ENCODE measurements around the gene MINDY3.

Gene MINDY3

DNA sequence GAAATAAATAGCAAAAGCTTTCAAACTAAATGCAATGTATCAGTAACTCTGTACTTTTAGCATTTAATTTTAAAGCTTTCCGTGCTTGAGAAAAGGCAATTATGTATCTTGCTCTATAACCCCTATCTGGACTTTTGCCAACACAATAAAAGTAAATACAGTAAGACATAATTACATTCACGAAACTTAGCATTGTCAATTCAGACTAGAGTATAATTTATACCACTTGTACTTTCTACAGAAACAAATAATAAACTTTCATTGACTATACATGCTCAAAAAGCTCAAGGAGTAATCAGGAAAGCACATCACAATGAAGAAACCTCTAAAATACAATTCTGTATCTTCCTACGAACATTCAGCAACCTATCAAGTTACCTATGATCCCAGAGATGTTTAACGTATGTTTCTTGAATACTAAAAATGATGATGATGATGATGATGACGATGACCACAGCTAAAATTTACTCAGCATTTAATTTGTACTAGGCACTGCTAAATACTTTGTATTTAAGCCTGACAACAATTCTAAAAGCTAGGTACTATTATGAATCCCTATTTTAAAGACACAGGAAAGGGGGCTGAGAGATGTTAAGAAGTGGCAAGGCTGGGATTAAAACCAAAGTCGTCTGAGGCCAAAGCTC, 44.9 kb downstream of the MINDY3 start:
- no peaks in the 10 kb centered on the region for H3K27me3 ChIP-seq (ENCODE audit: control insufficient read depth in 5 of 5, insufficient read depth in 4 of 5, low read length in 5 of 5)

DNA sequence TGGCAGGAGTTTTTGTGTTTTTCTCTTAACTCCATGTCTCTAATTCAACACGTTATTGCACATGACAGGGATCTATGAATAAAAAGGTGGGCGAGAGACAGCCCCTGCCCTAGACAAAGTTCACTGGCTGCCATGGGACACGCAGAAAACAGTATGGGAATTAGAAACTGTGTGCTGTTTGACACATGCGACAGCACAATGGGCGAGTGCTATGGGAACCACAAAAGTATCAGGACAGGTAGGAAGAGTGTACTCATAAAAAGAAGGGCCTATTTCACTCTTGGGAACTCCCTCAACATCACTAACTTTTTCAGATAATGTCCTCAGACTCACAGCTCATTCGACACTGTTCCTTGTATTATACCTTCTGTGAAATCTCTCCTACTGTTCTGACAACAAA, 45.7 kb downstream of the MINDY3 start:
- H3K4me1 ChIP-seq (ENCODE audit: control insufficient read depth in 5 of 5, insufficient read depth in 5 of 5, low read length in 5 of 5) = peaks cover 0 to 8% (median 0%) of the 10 kb centered on the region in 5 donors
- H3K4me3 ChIP-seq (ENCODE audit: low read depth in 1 of 5, low read length in 5 of 5) = no peak overlapping the region
- H3K27me3 ChIP-seq (ENCODE audit: control insufficient read depth in 5 of 5, insufficient read depth in 4 of 5, low read length in 5 of 5) = no peaks in the 10 kb centered on the region
- no peak overlapping the region for H3K9ac ChIP-seq (ENCODE audit: low read length in 5 of 5)
- H3K9me3 ChIP-seq (ENCODE audit: control insufficient read depth in 5 of 5, low read length in 5 of 5) = no peaks in the 10 kb centered on the region
- no peak overlapping the region for H3K27ac ChIP-seq (ENCODE audit: low read depth, low read length)
- H3K36me3 ChIP-seq (ENCODE audit: control insufficient read depth in 5 of 5, insufficient read depth in 5 of 5, low read length in 5 of 5) = peaks cover 2 to 20% (median 11%) of the 10 kb centered on the region in 5 donors

More for the DNA sequence above, 44.9 kb downstream of the MINDY3 start:
- H3K27ac ChIP-seq (ENCODE audit: low read depth, low read length) = no peak overlapping the region
- peaks cover 6 to 20% (median 15%) of the 10 kb centered on the region in 5 donors for H3K36me3 ChIP-seq (ENCODE audit: control insufficient read depth in 5 of 5, insufficient read depth in 5 of 5, low read length in 5 of 5)
- H3K9ac ChIP-seq (ENCODE audit: low read length in 5 of 5) = no peak overlapping the region
- H3K4me1 ChIP-seq (ENCODE audit: control insufficient read depth in 5 of 5, insufficient read depth in 5 of 5, low read length in 5 of 5) = peaks cover 0 to 8% (median 0%) of the 10 kb centered on the region in 5 donors
- no peaks in the 10 kb centered on the region for H3K9me3 ChIP-seq (ENCODE audit: control insufficient read depth in 5 of 5, low read length in 5 of 5)
- H3K4me3 ChIP-seq (ENCODE audit: low read depth in 1 of 5, low read length in 5 of 5) = no peak overlapping the region

DNA sequence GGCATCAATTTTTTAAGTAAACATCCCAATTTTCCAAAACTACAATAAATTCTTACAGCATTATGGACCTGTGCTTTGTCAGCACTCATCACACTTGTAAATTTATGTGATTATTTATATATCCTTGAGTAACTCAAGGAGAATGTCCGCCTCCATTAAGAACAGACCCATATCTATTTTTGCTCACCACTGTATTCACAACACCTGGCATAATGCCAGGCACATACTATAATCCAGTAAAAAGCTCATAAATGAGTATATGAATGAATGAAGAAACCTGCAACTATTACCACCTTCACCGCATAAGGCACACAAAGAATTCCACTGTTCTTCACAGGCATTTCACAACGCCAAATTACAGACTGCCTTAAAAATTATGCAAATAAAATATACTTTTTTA, 46.9 kb downstream of the MINDY3 start:
- no peak overlapping the region for H3K9ac ChIP-seq (ENCODE audit: low read length in 5 of 5)
- H3K9me3 ChIP-seq (ENCODE audit: control insufficient read depth in 5 of 5, low read length in 5 of 5) = no peaks in the 10 kb centered on the region

DNA sequence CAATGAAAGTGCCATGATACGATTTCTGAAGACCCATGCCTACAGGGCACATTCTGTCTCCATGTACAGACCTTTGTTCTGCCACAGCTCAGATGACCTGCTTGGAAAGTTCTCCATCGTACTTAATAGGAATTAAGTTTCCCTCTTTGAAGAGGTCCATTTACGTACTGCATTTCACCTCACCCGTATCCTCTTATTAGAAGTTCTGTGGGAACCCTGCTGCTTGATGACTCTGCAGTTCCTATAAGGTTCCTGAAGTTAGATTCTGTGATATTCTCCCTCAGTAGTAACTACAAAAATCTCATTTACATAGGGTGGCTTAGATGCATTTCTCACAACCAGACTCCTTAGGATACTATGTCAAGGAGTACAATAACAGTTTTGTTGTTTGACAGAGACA, 50.9 kb downstream of the MINDY3 start:
- no peak overlapping the region for H3K27ac ChIP-seq (ENCODE audit: low read depth, low read length)
- H3K9ac ChIP-seq (ENCODE audit: low read length in 5 of 5) = no peak overlapping the region
- no peaks in the 10 kb centered on the region for H3K9me3 ChIP-seq (ENCODE audit: control insufficient read depth in 5 of 5, low read length in 5 of 5)
- H3K36me3 ChIP-seq (ENCODE audit: control insufficient read depth in 5 of 5, insufficient read depth in 5 of 5, low read length in 5 of 5) = peaks cover 17 to 38% (median 22%) of the 10 kb centered on the region in 5 donors
- H3K27me3 ChIP-seq (ENCODE audit: control insufficient read depth in 5 of 5, insufficient read depth in 4 of 5, low read length in 5 of 5) = no peaks in the 10 kb centered on the region
- peaks cover 0 to under 1% (median 0%) of the 10 kb centered on the region in 5 donors for H3K4me1 ChIP-seq (ENCODE audit: control insufficient read depth in 5 of 5, insufficient read depth in 5 of 5, low read length in 5 of 5)
- H3K4me3 ChIP-seq (ENCODE audit: low read depth in 1 of 5, low read length in 5 of 5) = no peak overlapping the region

More for the DNA sequence above, 46.9 kb downstream of the MINDY3 start:
- H3K27me3 ChIP-seq (ENCODE audit: control insufficient read depth in 5 of 5, insufficient read depth in 4 of 5, low read length in 5 of 5) = no peaks in the 10 kb centered on the region
- H3K27ac ChIP-seq (ENCODE audit: low read depth, low read length) = no peak overlapping the region
- H3K4me1 ChIP-seq (ENCODE audit: control insufficient read depth in 5 of 5, insufficient read depth in 5 of 5, low read length in 5 of 5) = peaks cover 0 to 8% (median 0%) of the 10 kb centered on the region in 5 donors
- peaks cover 0 to 20% (median 8%) of the 10 kb centered on the region in 5 donors for H3K36me3 ChIP-seq (ENCODE audit: control insufficient read depth in 5 of 5, insufficient read depth in 5 of 5, low read length in 5 of 5)
- H3K4me3 ChIP-seq (ENCODE audit: low read depth in 1 of 5, low read length in 5 of 5) = no peak overlapping the region

DNA sequence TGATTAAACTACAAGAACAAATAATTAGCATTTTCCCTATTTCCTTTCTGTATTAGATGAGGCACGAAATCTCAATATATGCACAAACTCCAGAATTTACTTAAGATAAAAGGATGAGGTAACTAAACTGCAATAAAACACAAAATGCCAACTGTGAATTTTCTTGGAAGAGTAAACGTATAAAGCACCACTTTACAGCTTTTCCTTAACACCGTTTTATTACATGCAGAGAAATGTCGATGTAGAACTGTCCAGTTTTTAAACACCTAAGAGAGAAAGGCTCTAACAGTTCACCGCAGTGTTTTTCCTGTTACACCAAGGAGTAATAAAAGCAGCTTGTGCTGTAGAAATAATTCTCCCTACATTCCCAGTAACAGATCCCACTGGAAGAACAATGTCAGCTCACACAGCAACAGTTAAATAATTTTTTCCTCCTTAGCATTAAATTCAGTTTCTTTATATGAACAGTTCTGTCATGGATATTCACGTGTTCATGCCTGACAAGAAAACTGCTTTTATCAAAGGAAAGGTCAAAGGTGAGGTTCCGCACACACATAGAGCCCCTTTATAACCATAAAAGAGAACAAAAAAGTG, 52.0 kb downstream of the MINDY3 start:
- no peaks in the 10 kb centered on the region for H3K9me3 ChIP-seq (ENCODE audit: control insufficient read depth in 5 of 5, low read length in 5 of 5)
- peaks cover 17 to 35% (median 23%) of the 10 kb centered on the region in 5 donors for H3K36me3 ChIP-seq (ENCODE audit: control insufficient read depth in 5 of 5, insufficient read depth in 5 of 5, low read length in 5 of 5)
- H3K4me3 ChIP-seq (ENCODE audit: low read depth in 1 of 5, low read length in 5 of 5) = no peak overlapping the region
- no peaks in the 10 kb centered on the region for H3K27me3 ChIP-seq (ENCODE audit: control insufficient read depth in 5 of 5, insufficient read depth in 4 of 5, low read length in 5 of 5)
- no peak overlapping the region for H3K9ac ChIP-seq (ENCODE audit: low read length in 5 of 5)
- no peaks in the 10 kb centered on the region for H3K4me1 ChIP-seq (ENCODE audit: control insufficient read depth in 5 of 5, insufficient read depth in 5 of 5, low read length in 5 of 5)
- no peak overlapping the region for H3K27ac ChIP-seq (ENCODE audit: low read depth, low read length)

DNA sequence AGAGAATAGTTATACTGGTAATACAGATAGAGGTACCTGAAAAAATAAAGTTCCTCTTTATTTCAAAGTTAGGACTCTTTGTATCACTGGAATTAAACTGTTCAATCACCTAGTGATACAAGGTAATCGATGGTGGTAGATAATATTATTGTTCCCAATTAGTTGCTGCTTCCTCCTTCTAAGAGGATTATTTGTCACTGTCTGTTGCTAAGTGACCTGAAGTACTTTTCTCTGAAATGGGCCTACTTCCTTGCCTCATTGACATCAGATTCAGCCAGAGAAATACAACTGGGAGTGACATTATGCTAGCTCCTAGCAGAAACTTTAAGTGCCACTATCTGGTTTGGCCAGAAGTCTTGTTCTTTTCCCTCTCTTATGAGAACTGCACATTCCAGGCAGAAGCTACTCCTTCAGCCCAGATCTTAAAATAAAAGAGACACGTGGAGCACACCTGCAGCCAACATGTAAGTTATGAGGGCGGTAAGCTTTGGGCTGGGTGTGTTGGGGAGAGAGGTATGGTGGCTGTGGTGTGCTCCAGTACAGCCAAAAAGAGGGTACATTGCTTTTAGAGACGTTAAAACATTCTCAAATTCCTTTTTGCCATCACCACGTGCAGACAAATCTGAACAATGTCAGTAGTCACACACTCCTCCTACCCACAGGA, 54.8 kb downstream of the MINDY3 start:
- H3K4me1 ChIP-seq (ENCODE audit: control insufficient read depth in 5 of 5, insufficient read depth in 5 of 5, low read length in 5 of 5) = no peaks in the 10 kb centered on the region
- peaks cover 17 to 43% (median 23%) of the 10 kb centered on the region in 5 donors for H3K36me3 ChIP-seq (ENCODE audit: control insufficient read depth in 5 of 5, insufficient read depth in 5 of 5, low read length in 5 of 5)
- H3K9me3 ChIP-seq (ENCODE audit: control insufficient read depth in 5 of 5, low read length in 5 of 5) = peaks cover 0 to 7% (median 3%) of the 10 kb centered on the region in 5 donors
- no peaks in the 10 kb centered on the region for H3K27me3 ChIP-seq (ENCODE audit: control insufficient read depth in 5 of 5, insufficient read depth in 4 of 5, low read length in 5 of 5)
- H3K27ac ChIP-seq (ENCODE audit: low read depth, low read length) = no peak overlapping the region
- no peak overlapping the region for H3K9ac ChIP-seq (ENCODE audit: low read length in 5 of 5)
- H3K4me3 ChIP-seq (ENCODE audit: low read depth in 1 of 5, low read length in 5 of 5) = no peak overlapping the region

DNA sequence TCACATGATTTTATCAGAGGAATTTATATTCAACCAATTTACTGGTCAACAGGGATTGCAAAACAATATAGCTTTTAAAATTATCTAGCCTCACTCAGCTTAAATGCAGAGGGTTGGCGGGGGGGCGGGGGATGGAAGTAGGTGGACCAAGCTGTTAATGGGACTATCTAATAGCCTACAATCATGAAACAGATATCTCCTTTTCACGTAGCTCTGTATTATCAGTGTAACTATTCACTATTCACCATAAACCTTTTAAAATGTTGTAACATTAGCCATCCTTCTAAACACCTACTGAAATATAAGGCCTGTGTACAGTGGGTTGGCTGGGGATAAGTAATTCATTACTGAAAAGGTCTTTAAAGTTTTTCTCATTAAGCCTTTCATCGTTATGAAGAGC, 56.2 kb downstream of the MINDY3 start:
- Histone ChIP-seq H3K9me3 (ENCODE audit: control insufficient read depth in 5 of 5, low read length in 5 of 5) (peaks cover 0 to 9% (median 7%) of the 10 kb centered on the region in 5 donors), H3K27me3 (ENCODE audit: control insufficient read depth in 5 of 5, insufficient read depth in 4 of 5, low read length in 5 of 5) (no peaks in the 10 kb centered on the region), H3K4me1 (ENCODE audit: control insufficient read depth in 5 of 5, insufficient read depth in 5 of 5, low read length in 5 of 5) (no peaks in the 10 kb centered on the region), H3K9ac (ENCODE audit: low read length in 5 of 5) (no peak overlapping the region), H3K4me3 (ENCODE audit: low read depth in 1 of 5, low read length in 5 of 5) (no peak overlapping the region), H3K36me3 (ENCODE audit: control insufficient read depth in 5 of 5, insufficient read depth in 5 of 5, low read length in 5 of 5) (peaks cover 20 to 46% (median 27%) of the 10 kb centered on the region in 5 donors), H3K27ac (ENCODE audit: low read depth, low read length) (no peak overlapping the region)

DNA sequence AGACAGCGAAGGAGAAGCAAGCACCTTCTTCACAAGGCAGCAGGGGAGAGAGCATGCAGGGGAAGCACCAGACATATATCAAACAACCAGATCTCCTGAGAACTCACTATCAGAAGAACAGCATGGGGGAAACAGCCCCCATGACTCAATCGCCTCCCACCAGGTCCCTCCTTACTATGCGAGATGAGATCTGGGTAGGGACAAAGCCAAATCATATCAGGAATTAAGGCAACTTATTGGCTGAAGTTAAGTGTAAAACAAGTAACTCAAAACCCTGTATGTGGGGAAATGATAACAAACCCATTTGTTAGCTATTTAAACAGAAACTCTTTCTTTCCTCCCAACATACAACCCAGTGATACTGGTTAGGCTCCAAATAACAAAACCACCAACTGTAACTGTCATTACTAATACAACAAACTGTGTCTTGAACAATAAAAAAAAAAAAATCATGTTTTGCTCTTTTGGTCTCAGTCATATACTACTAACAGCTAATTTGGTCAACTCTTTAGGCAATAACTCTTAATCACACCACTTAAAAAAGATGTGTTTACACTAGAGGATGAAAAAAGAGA, 57.8 kb downstream of the MINDY3 start:
- Histone ChIP-seq H3K9me3 (ENCODE audit: control insufficient read depth in 5 of 5, low read length in 5 of 5) (peaks cover 0 to 9% (median 7%) of the 10 kb centered on the region in 5 donors), H3K4me3 (ENCODE audit: low read depth in 1 of 5, low read length in 5 of 5) (no peak overlapping the region), H3K4me1 (ENCODE audit: control insufficient read depth in 5 of 5, insufficient read depth in 5 of 5, low read length in 5 of 5) (peaks cover 0 to 6% (median 0%) of the 10 kb centered on the region in 5 donors), H3K9ac (ENCODE audit: low read length in 5 of 5) (no peak overlapping the region), H3K36me3 (ENCODE audit: control insufficient read depth in 5 of 5, insufficient read depth in 5 of 5, low read length in 5 of 5) (peaks cover 20 to 37% (median 27%) of the 10 kb centered on the region in 5 donors), H3K27ac (ENCODE audit: low read depth, low read length) (no peak overlapping the region), H3K27me3 (ENCODE audit: control insufficient read depth in 5 of 5, insufficient read depth in 4 of 5, low read length in 5 of 5) (no peaks in the 10 kb centered on the region)

DNA sequence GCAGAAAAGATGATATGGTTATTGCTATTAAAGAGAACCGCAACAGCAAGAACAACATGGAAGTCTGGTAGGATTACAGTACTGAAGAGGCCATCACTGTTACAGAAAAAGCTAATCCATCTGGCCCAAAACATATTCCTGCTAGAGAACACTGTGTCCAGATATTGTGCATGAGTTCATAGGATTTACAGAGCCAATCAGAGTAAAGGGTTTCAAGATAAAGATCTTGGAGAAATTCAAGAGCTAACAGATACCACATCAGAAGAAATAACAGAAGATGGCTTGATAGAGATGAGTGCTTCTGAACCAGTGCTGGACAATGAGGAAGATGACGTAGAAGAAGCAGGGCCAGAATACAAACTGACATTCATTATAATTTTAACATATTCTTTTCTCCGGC, 58.7 kb downstream of the MINDY3 start:
- Histone ChIP-seq H3K4me1 (ENCODE audit: control insufficient read depth in 5 of 5, insufficient read depth in 5 of 5, low read length in 5 of 5) (peaks cover 0 to 6% (median 0%) of the 10 kb centered on the region in 5 donors), H3K4me3 (ENCODE audit: low read depth in 1 of 5, low read length in 5 of 5) (no peak overlapping the region), H3K36me3 (ENCODE audit: control insufficient read depth in 5 of 5, insufficient read depth in 5 of 5, low read length in 5 of 5) (peaks cover 14 to 34% (median 20%) of the 10 kb centered on the region in 5 donors), H3K27ac (ENCODE audit: low read depth, low read length) (no peak overlapping the region), H3K27me3 (ENCODE audit: control insufficient read depth in 5 of 5, insufficient read depth in 4 of 5, low read length in 5 of 5) (no peaks in the 10 kb centered on the region), H3K9me3 (ENCODE audit: control insufficient read depth in 5 of 5, low read length in 5 of 5) (peaks cover 0 to 9% (median 7%) of the 10 kb centered on the region in 5 donors), H3K9ac (ENCODE audit: low read length in 5 of 5) (no peak overlapping the region)

DNA sequence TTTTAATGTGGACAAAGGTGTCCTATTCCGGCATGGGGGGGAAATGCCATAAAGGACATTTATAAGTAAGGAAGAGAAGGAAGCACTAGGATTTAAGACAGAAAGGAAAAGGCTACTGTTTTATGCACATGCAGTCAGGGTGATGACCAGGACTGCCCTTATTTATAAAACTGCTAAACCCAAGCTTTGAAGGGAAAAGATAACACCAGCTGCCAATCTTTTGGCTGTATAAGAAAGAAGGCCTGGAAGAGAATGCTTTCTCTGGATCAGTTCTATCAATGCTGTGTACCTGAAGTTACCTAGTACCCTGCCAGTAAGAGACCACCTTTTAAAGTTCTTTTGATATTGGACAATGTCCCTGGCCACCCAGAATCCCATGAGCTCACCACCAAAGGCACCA, 59.2 kb downstream of the MINDY3 start:
- H3K9me3 ChIP-seq (ENCODE audit: control insufficient read depth in 5 of 5, low read length in 5 of 5) = peaks cover 0 to 9% (median 7%) of the 10 kb centered on the region in 5 donors
- H3K36me3 ChIP-seq (ENCODE audit: control insufficient read depth in 5 of 5, insufficient read depth in 5 of 5, low read length in 5 of 5) = peaks cover 11 to 29% (median 19%) of the 10 kb centered on the region in 5 donors
- no peak overlapping the region for H3K4me3 ChIP-seq (ENCODE audit: low read depth in 1 of 5, low read length in 5 of 5)
- no peaks in the 10 kb centered on the region for H3K27me3 ChIP-seq (ENCODE audit: control insufficient read depth in 5 of 5, insufficient read depth in 4 of 5, low read length in 5 of 5)
- H3K9ac ChIP-seq (ENCODE audit: low read length in 5 of 5) = no peak overlapping the region
- no peak overlapping the region for H3K27ac ChIP-seq (ENCODE audit: low read depth, low read length)
- H3K4me1 ChIP-seq (ENCODE audit: control insufficient read depth in 5 of 5, insufficient read depth in 5 of 5, low read length in 5 of 5) = peaks cover 0 to 6% (median 0%) of the 10 kb centered on the region in 5 donors

All from subcutaneous abdominal adipose tissue (tissue), 5 donors.